GM11168 (cell line): ENCODE data around the gene DDX39A.
"Not testable (repeated sequence)": the region's sequence is repeated elsewhere in the genome, so short reads cannot be mapped to it uniquely, and the experiment has no call there.

Experiments
- in situ Hi-C: fragments of 300-500 bp; cut with MboI; formaldehyde crosslinking; loops from one replicate; pipeline ENCODE4 v1.12.0; 2022; ENCODE audit warnings: low sequenced_read_pairs; ENCODE audit not compliant: unreplicated experiment

DDX39A gene

DNA sequence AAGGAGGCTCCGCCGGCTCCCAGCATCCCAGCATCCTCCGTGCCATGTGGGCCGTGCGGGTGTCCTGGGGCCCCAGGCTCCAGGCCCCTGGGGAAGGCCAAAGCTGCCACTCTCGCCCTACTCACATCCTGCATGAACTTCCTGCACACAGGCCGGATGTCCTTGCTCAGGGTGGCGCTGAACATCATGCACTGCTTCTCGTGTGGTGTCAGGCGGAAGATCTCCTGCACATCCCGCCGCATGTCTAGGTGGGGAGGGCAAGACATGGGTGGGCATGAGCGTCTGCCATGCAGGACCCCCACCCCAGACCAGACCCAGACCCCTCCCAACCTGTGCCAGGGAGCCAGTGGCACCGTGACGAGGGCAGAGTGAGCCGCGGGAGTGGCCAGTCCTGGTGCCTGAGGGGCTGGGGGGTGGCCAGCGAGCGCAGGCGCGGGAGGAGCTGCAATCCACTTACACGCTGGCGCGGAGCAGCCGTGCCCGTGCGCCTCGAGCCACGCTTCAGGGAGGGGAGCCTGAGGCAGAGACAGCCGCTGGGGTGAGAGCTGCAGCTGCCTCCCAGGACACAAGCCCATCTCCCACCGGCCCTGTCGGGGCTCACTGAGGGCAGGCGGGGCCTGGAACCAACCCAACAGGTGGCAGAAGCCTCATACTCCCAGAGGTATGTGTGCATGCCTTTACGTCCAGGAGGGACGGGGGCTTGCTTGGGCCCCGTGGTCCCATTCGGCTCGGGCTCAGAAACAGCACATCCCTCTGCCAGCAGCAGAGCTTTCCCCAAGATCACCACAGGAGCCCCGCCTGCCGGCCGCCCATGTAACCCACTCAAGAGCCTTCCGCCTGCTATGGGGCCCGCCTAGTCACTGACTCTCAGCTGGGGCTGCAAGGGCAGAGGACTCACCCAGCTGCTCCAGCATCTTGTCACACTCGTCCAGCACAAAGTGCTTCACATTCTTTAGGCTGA, 8.8 kb downstream of the DDX39A start:
- in situ Hi-C loops = no loop called here

DNA sequence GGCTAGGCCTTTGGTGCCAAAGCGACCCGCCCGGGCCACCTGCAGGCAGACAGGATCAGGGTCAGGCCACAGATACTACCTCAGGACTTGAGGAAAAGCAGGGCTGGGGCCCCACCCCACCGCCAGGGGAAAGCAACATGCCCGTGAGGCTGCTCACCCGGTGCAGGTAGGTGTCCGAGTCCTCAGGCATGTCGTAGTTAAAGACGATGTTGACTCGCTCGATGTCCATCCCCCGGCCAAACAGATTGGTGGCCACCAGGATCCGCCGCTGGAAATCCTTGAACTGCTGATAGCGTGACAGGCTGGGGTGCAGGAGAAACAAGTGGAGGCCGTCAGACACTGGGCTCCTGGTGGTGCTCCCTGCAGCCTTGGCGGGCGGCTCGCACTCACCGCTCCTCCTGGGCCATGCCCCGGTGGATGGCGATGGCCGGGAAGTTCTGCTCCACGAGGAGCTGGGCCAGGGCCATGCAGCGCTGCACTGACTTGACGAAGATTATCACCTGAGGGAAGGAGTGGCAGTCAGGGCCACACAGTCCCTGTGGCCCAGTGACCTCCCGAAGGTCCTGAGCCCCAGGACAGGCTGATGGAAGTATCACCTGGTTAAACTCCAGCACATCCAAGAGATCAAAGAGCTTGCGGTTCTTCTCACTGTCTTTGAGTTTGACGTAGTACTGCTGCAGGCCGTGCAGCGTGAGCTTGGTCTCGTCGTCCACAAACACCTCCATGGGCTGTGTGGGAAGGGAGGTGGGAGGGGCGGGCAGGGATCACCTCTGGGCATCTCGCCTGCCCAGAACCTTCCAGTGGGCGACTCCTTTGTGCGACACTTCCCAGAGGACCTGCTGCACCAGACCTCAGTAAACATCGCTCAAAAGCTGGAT, 9.8 kb downstream of the DDX39A start:
- in situ Hi-C loops = loop anchor here (5.0 kb wide), 1 partner anchor 37 kb away; no protein-coding TSS in a partner anchor

- in situ Hi-C loops = loop anchor here (5.0 kb wide), 1 partner anchor 36 kb away; no protein-coding TSS in a partner anchor
These were observed 10.5 kb downstream of the DDX39A start for GRCh38 chr19:14408491-14409145.

- in situ Hi-C loops = loop anchor here (5.0 kb wide), 1 partner anchor 36 kb away; no protein-coding TSS in a partner anchor
These were observed 11.3 kb downstream of the DDX39A start for GRCh38 chr19:14407605-14408484.

DNA sequence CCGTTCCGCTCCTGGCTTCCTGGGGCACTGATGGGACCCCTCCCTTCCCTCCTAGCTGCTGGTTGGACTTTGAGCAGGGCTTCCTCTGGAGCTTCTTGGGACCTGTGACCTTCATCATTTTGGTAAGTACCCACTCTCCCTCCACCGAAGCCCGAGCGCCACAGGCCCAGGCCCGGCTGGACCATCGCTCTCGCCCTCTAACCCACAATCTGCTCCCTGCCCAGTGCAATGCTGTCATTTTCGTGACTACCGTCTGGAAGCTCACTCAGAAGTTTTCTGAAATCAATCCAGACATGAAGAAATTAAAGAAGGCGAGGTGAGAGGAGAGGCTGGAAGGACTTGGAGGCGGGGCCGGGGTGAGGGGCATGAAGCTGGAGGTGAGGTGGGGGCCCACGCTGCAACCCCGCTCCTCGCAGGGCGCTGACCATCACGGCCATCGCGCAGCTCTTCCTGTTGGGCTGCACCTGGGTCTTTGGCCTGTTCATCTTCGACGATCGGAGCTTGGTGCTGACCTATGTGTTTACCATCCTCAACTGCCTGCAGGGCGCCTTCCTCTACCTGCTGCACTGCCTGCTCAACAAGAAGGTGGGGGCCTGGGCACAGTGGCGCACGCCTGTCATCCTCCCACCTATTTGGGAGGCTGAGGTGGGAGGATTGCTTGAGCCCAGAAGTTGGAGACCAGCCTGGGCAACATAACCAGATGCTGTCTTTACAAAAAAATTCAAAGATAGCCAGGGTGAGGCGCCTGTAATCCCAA, 12.3 kb downstream of the DDX39A start:
- in situ Hi-C loops = loop anchor here (5.0 kb wide), 1 partner anchor 35 kb away; no protein-coding TSS in a partner anchor

DNA sequence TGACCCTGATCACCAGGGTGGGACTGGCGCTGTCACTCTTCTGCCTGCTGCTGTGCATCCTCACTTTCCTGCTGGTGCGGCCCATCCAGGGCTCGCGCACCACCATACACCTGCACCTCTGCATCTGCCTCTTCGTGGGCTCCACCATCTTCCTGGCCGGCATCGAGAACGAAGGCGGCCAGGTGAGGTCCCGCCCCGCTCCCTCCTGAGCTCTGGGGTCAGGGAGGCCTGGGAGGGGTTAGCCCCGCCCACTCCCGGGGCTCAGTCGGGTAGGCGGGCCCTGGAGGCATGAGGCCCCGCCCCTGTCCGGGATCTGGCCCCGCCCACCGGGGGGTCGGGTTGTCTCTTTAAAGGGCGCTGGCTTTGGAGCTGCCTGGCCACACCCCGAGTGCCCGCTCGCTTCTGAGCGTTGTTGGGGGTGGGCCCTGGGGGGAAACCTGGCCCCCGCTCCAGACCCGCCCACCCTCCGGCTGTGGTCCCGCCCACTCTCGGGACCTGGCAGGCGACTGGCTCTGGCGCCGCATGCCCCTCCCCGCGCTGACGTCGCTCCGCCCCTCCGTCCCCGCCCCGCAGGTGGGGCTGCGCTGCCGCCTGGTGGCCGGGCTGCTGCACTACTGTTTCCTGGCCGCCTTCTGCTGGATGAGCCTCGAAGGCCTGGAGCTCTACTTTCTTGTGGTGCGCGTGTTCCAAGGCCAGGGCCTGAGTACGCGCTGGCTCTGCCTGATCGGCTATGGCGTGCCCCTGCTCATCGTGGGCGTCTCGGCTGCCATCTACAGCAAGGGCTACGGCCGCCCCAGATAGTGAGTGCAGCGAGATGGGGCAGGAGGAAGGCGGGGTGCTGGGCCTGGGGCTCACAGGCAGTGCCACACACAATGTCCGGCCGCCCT, 13.1 kb downstream of the DDX39A start:
- in situ Hi-C loops = loop anchor here (5.0 kb wide), 1 partner anchor 34 kb away; no protein-coding TSS in a partner anchor

DNA sequence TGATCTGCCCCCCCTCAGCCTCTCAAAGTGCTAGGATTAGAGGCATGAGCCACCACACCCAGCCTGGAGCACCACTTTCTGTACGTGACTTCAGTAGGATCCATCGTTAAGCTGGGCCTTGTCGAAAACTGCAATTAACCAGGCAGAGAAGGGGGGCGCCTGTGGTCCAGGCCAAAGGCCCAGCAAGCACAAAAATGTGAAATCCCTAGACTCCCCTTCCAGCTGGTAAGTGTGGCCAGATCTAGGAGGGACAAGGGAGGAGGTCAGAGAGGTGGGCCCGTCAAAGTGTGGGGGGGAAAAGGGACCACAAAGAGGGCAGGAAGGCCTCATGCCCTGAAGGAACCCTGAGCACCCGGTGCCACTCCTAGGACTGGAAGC, 13.8 kb downstream of the DDX39A start:
- in situ Hi-C loops = loop anchor here (5.0 kb wide), 1 partner anchor 33 kb away; no protein-coding TSS in a partner anchor

DNA sequence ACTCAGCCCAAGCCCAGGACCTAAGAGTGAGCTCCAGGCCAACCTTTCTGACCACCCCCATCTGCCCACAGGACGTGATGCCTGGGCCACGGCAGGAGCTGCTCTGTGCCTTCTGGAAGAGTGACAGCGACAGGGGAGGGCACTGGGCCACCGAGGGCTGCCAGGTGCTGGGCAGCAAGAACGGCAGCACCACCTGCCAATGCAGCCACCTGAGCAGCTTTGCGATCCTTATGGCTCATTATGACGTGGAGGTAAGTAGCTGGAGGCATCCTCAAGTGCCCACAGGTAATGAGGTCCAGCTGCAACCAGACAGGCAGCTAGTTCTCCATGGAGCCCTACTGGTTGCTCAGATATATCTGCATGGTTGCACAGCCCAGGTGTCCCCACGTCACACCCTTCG, 14.8 kb downstream of the DDX39A start:
- in situ Hi-C loops = no loop called here

DNA sequence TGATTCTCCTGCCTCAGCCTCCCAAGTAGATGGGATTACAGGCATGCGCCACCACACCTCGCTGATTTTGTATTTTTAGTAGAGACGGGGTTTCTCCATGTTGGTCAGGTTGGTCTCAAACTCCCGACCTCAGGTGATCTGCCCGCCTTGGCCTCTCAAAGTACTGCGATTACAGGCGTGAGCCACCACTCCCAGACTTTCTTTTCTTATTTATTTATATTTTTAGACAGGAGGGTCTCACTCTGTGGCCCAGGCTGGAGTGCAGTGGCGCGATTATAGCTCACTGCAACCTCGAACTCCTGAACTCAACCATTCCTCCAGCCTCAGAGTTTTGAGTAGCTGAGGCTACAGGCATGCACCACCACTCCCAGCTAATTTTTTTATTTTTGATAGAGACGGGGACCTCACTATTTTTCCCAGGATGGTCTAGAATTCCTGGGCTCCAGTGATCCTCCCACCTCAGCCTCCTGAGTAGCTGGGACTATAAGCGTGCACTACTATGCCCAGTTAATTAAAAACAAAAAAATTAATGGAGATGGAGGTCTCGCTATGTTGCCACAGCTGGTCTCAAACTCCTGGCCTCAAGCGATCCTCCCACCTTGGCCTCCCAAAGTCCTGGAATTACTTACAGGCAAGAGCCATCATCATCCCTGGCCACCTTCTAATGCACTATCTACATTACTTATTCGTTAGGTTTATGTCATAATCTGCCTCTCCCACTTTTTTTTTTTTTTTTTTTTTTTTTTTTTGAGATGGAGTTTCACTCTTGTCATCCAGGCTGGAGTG, 15.8 kb downstream of the DDX39A start:
- in situ Hi-C loops = not testable (repeated sequence)

- in situ Hi-C loops = no loop called here
These were observed 16.6 kb downstream of the DDX39A start for GRCh38 chr19:14402332-14403144.

GRCh38 chr19:14401468-14402195, 17.5 kb downstream of the DDX39A start:
- in situ Hi-C loops = no loop called here

GRCh38 chr19:14400951-14401431, 18.1 kb downstream of the DDX39A start:
- in situ Hi-C loops = no loop called here

DNA sequence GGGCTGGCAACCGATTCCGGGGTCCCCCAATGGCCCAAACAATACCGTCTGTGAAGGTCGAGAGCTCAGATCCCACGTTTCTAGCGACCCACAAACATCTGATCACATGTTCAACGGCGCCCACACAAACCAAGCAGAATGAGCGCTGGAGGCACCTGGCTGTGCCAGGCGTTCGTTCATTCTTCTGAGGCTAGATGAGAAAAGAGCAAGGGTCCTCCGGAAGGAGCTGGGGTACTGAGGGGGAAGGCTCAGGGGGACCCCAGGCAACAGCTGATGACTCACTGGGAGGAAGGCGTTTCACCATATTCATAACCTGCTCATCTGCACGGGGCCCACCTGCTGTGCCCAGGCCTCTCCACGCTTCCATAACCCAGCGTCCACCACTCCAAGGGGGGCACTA, 22.0 kb downstream of the DDX39A start:
- in situ Hi-C loops = loop anchor here (5.0 kb wide), 1 partner anchor 370 kb away; no protein-coding TSS in a partner anchor

DNA sequence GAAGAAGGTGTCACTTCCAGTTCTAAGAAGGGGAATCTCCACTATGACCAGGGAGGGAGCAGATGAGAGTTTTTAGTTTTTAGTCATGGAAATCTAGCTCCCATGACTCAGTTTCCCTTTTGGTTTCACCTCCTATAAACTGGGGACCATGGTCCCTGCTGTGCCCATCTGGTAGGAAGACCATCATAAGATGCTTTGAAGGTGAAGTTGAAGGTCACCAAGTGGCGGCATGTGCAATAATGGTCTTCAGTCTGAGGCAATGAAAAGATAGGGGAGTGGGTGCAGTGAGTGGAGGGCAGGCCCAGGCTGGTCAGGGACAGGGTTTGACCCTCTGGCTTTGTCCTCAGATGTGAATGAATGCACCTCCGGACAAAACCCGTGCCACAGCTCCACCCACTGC, 22.4 kb downstream of the DDX39A start:
- in situ Hi-C loops = loop anchor here (5.0 kb wide), 1 partner anchor 371 kb away; no protein-coding TSS in a partner anchor
